ENCODE results near the gene LRRC32. TPM values are rescaled to one million over a fixed set of nuclear protein-coding genes. Genes with fewer than 3 reads are reported as not detected.

LRRC32 gene
- total and polyA plus RNA-seq, 2 donors = 2.9 to 29.3 TPM

GRCh38 chr11:76662656-76663485, 7.7 kb downstream of the LRRC32 start:
- H3K36me3 ChIP-seq (ENCODE audit: control insufficient read depth in 2 of 2, insufficient read depth in 2 of 2, low read length in 1 of 2) = no peaks in the 10 kb centered on the region
- peaks cover 11 to 38% of the 10 kb centered on the region in 2 donors for H3K4me1 ChIP-seq (ENCODE audit: control insufficient read depth in 2 of 2, insufficient read depth in 2 of 2, low read length in 2 of 2)

DNA sequence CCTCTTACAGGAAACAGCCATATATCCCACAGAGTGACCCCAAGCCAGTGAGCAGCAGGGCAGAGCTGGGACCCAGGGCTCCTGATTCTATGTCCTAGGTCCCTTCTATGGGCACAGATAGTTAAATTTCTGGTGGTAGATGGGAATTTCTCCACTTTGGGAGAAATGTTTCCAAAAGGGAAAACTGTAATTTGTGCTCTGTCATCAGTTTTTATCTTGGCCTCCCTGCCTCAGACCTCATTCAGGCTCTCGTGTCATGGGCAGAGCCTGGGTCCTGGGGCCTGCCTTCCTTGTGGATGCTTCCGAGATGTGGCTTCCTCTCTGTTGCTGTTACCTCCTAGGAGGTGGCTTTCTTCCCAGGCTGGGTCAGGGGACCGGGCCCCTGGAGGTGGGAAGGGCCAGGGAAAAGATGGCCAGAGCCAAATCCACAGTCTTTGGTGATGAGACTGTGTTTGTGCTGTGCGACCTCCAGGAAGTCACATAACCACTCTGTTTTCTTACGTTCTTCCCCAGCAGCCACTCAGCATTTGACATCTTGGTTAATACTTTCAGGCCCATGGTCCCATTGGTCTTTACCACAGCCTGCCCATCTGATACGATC, 8.6 kb downstream of the LRRC32 start:
- H3K36me3 ChIP-seq (ENCODE audit: control insufficient read depth in 2 of 2, insufficient read depth in 2 of 2, low read length in 1 of 2) = no peaks in the 10 kb centered on the region
- H3K4me3 ChIP-seq (ENCODE audit: low read length in 2 of 2) = no peak overlapping the region
- 96% methylated on average over 6 of the region's 6 CpGs for WGBS
- no peaks in the 10 kb centered on the region for H3K9me3 ChIP-seq (ENCODE audit: control insufficient read depth in 2 of 2, insufficient read depth in 1 of 2, low read length in 1 of 2)
- DNase-seq (ENCODE audit: low read depth in 6 of 9, low spot score in 9 of 9) = no peak
- H3K27ac ChIP-seq (ENCODE audit: low read depth in 1 of 2, low read length in 1 of 2) = no peak overlapping the region
- peaks cover 0 to 2% of the 10 kb centered on the region in 2 donors for H3K27me3 ChIP-seq (ENCODE audit: control insufficient read depth in 2 of 2, insufficient read depth in 1 of 2, low read length in 1 of 2)
- peaks cover 11 to 48% of the 10 kb centered on the region in 2 donors for H3K4me1 ChIP-seq (ENCODE audit: control insufficient read depth in 2 of 2, insufficient read depth in 2 of 2, low read length in 2 of 2)

More at GRCh38 chr11:76662656-76663485, 7.7 kb downstream of the LRRC32 start:
- H3K27me3 ChIP-seq (ENCODE audit: control insufficient read depth in 2 of 2, insufficient read depth in 1 of 2, low read length in 1 of 2) = peaks cover 0 to 8% of the 10 kb centered on the region in 2 donors
- no peak for DNase-seq (ENCODE audit: low read depth in 6 of 9, low spot score in 9 of 9)
- no peaks in the 10 kb centered on the region for H3K9me3 ChIP-seq (ENCODE audit: control insufficient read depth in 2 of 2, insufficient read depth in 1 of 2, low read length in 1 of 2)
- 98% methylated on average over 13 of the region's 13 CpGs for WGBS
- no peak overlapping the region for H3K27ac ChIP-seq (ENCODE audit: low read depth in 1 of 2, low read length in 1 of 2)
- no peak overlapping the region for H3K4me3 ChIP-seq (ENCODE audit: low read length in 2 of 2)

DNA sequence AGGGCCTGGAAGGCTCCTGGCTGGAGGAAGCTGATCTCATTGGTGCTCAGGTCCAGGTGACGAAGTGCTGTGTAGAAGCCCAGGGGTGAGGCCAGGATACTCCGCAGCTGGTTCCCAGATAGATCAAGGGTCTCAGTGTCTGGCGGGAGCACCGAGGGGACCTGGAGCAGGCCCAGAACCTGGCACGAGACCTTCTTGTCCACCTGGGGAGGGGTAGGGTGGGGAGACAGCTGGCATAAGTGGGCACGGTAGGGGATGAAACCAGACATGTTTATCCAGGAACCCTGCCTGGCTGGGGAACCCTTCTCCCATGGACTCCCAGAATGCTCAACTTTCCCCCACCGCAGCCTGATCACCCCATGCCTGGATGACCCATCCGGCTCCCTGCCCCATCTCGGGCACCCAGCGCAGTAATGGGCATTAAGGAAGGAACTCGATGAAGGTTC, 9.2 kb downstream of the LRRC32 start:
- H3K4me3 ChIP-seq (ENCODE audit: low read length in 2 of 2) = no peak overlapping the region
- H3K4me1 ChIP-seq (ENCODE audit: control insufficient read depth in 2 of 2, insufficient read depth in 2 of 2, low read length in 2 of 2) = peaks cover 11 to 54% of the 10 kb centered on the region in 2 donors
- peaks cover 0 to 2% of the 10 kb centered on the region in 2 donors for H3K27me3 ChIP-seq (ENCODE audit: control insufficient read depth in 2 of 2, insufficient read depth in 1 of 2, low read length in 1 of 2)
- no peak for DNase-seq (ENCODE audit: low read depth in 6 of 9, low spot score in 9 of 9)
- 97% methylated on average over 11 of the region's 11 CpGs for WGBS
- no peaks in the 10 kb centered on the region for H3K9me3 ChIP-seq (ENCODE audit: control insufficient read depth in 2 of 2, insufficient read depth in 1 of 2, low read length in 1 of 2)
- H3K27ac ChIP-seq (ENCODE audit: low read depth in 1 of 2, low read length in 1 of 2) = no peak overlapping the region
- no peaks in the 10 kb centered on the region for H3K36me3 ChIP-seq (ENCODE audit: control insufficient read depth in 2 of 2, insufficient read depth in 2 of 2, low read length in 1 of 2)

DNA sequence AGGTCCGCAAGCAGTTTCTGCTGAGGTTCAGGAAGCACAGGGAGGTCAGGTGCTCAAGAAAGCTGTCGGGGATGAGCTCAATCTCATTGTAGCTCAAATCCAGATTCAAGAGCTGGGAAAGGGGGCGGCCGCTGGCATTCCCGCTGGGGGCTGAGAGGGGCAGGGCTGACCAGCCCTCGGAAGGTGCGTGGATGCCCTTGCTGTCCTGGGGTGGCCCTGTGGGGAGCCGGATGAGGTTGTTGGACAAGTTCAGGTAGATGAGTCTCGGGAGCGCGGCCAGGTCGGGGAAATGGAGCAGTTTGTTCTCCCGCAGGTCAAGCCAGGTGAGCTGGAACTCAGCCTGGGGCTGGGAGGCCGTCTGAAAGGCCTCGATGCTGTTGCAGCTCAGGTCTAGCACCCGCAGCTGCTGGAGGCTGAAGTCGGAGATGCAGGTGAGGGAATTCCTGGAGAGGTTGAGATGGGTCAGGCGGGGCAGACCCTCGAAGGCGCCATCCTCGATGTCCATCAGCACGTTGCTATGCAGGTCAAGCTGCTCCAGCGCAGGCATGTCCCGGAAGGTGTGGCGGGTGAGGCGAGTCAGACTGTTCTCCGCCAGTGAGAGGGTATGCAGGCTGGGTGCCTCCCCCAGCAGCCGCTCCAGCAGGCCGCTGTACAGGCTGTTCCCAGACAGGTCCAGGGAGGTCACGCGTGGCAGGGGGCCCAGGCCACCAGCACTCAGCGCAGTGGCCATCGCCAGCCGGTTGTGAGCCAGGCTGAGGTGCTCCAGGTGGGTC, 9.8 kb downstream of the LRRC32 start:
- no peaks in the 10 kb centered on the region for H3K36me3 ChIP-seq (ENCODE audit: control insufficient read depth in 2 of 2, insufficient read depth in 2 of 2, low read length in 1 of 2)
- WGBS = 94% methylated on average over 34 of the region's 34 CpGs
- peaks cover 0 to 2% of the 10 kb centered on the region in 2 donors for H3K27me3 ChIP-seq (ENCODE audit: control insufficient read depth in 2 of 2, insufficient read depth in 1 of 2, low read length in 1 of 2)
- H3K4me3 ChIP-seq (ENCODE audit: low read length in 2 of 2) = no peak overlapping the region
- no peak for DNase-seq (ENCODE audit: low read depth in 6 of 9, low spot score in 9 of 9)
- no peaks in the 10 kb centered on the region for H3K9me3 ChIP-seq (ENCODE audit: control insufficient read depth in 2 of 2, insufficient read depth in 1 of 2, low read length in 1 of 2)
- H3K27ac ChIP-seq (ENCODE audit: low read depth in 1 of 2, low read length in 1 of 2) = no peak overlapping the region
- peaks cover 11 to 53% of the 10 kb centered on the region in 2 donors for H3K4me1 ChIP-seq (ENCODE audit: control insufficient read depth in 2 of 2, insufficient read depth in 2 of 2, low read length in 2 of 2)

DNA sequence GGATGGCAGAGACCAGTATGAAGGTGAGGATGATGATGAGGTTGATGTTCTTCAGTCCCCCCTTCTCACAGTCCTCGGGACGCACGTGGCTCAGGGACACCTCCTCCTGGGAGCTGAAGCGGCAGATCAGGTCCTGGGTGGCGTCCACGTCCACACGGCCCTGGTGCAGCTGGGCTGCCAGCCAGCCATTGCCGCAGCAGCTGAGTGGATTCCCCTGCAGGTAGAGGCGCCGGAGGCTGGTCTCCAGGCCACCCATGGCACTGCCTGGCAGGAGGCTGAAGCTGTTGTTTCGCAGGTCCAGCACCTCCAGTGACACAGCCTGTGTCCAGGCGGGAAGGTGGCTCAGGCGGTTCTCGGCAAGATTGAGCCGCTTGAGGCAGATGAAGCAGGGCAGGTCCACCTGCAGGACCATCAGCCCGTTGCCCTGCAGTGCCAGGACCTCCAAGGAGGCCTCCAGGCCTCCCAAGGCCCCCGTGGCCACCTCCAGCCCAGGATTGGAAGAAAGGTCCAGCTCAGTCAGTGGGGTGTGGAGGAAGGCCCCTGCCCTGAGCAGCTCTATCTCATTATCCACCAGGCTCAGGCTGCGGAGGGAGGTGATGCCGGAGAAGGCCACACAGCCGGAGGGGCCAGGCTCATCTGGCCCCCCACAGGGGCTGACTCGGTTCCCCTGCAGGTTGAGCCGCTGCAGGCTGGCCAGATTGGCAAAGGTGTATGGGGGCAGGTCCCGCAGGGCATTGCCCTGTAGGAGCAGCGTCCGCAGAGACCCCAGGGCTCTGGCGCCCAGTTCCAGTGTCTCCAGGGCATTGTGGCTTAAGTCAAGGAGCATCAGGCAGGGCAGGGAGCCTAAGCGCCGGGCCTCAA, 10.6 kb downstream of the LRRC32 start:
- H3K27ac ChIP-seq (ENCODE audit: low read depth in 1 of 2, low read length in 1 of 2) = no peak overlapping the region
- H3K36me3 ChIP-seq (ENCODE audit: control insufficient read depth in 2 of 2, insufficient read depth in 2 of 2, low read length in 1 of 2) = no peaks in the 10 kb centered on the region
- no peak overlapping the region for H3K4me3 ChIP-seq (ENCODE audit: low read length in 2 of 2)
- 95% methylated on average over 28 of the region's 28 CpGs for WGBS
- peaks cover 0 to 2% of the 10 kb centered on the region in 2 donors for H3K27me3 ChIP-seq (ENCODE audit: control insufficient read depth in 2 of 2, insufficient read depth in 1 of 2, low read length in 1 of 2)
- peaks cover 9 to 47% of the 10 kb centered on the region in 2 donors for H3K4me1 ChIP-seq (ENCODE audit: control insufficient read depth in 2 of 2, insufficient read depth in 2 of 2, low read length in 2 of 2)
- H3K9me3 ChIP-seq (ENCODE audit: control insufficient read depth in 2 of 2, insufficient read depth in 1 of 2, low read length in 1 of 2) = no peaks in the 10 kb centered on the region
- no peak for DNase-seq (ENCODE audit: low read depth in 6 of 9, low spot score in 9 of 9)

GRCh38 chr11:76658651-76659650, 11.6 kb downstream of the LRRC32 start:
- peaks cover under 1 to 38% of the 10 kb centered on the region in 2 donors for H3K4me1 ChIP-seq (ENCODE audit: control insufficient read depth in 2 of 2, insufficient read depth in 2 of 2, low read length in 2 of 2)
- peaks cover 0 to 2% of the 10 kb centered on the region in 2 donors for H3K27me3 ChIP-seq (ENCODE audit: control insufficient read depth in 2 of 2, insufficient read depth in 1 of 2, low read length in 1 of 2)
- H3K4me3 ChIP-seq (ENCODE audit: low read length in 2 of 2) = no peak overlapping the region
- no peaks in the 10 kb centered on the region for H3K36me3 ChIP-seq (ENCODE audit: control insufficient read depth in 2 of 2, insufficient read depth in 2 of 2, low read length in 1 of 2)
- H3K27ac ChIP-seq (ENCODE audit: low read depth in 1 of 2, low read length in 1 of 2) = no peak overlapping the region
- 95% methylated on average over 25 of the region's 25 CpGs for WGBS
- H3K9me3 ChIP-seq (ENCODE audit: control insufficient read depth in 2 of 2, insufficient read depth in 1 of 2, low read length in 1 of 2) = no peaks in the 10 kb centered on the region
- no peak for DNase-seq (ENCODE audit: low read depth in 6 of 9, low spot score in 9 of 9)

DNA sequence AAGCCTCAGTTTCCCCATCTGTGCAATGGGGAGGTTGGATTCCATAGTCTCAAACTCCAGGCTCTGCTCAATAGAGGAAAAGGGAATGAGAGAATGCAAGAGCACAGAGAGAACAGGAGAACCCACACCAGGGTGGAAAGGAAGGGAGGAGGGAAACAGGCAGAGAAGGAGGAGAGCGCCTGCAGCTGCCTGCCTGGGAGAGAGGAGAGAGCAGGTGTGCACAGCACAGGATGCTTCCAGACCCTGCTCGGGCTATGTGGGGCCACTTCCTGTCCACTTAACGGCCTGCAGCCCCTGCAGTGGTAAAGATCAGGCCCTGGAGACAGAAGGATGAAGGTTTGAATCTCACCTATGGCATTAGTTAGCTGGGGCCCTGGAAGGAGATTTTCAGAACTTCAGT, 12.3 kb downstream of the LRRC32 start:
- Histone ChIP-seq H3K27ac (ENCODE audit: low read depth in 1 of 2, low read length in 1 of 2) (no peak overlapping the region), H3K4me1 (ENCODE audit: control insufficient read depth in 2 of 2, insufficient read depth in 2 of 2, low read length in 2 of 2) (peaks cover 0 to 31% of the 10 kb centered on the region in 2 donors), H3K27me3 (ENCODE audit: control insufficient read depth in 2 of 2, insufficient read depth in 1 of 2, low read length in 1 of 2) (no peaks in the 10 kb centered on the region), H3K36me3 (ENCODE audit: control insufficient read depth in 2 of 2, insufficient read depth in 2 of 2, low read length in 1 of 2) (no peaks in the 10 kb centered on the region), H3K4me3 (ENCODE audit: low read length in 2 of 2) (no peak overlapping the region), H3K9me3 (ENCODE audit: control insufficient read depth in 2 of 2, insufficient read depth in 1 of 2, low read length in 1 of 2) (no peaks in the 10 kb centered on the region)
- 32% methylated on average over 3 of the region's 3 CpGs for WGBS
- DNase-seq (ENCODE audit: low read depth in 6 of 9, low spot score in 9 of 9) = no peak

Measured in thymus (tissue), 11 donors.